ENCODE data around the gene ICE2.

ICE2 gene

GRCh38 chr15:60390231-60390630, 88.7 kb downstream of the ICE2 start:
- DNase-seq (ENCODE audit: low spot score), result no peak

GRCh38 chr15:60389261-60390077, 89.5 kb downstream of the ICE2 start:
- peak; percentile 39 for DNase-seq (ENCODE audit: low spot score)

GRCh38 chr15:60387321-60387720, 91.6 kb downstream of the ICE2 start:
- DNase-seq (ENCODE audit: low spot score), result no peak

GRCh38 chr15:60386615-60387014, 92.3 kb downstream of the ICE2 start:
- no peak for DNase-seq (ENCODE audit: low spot score)

- no peak for DNase-seq (ENCODE audit: low spot score)
These were observed 93.1 kb downstream of the ICE2 start for GRCh38 chr15:60385620-60386552.

GRCh38 chr15:60384526-60385126, 94.3 kb downstream of the ICE2 start:
- DNase-seq (ENCODE audit: low spot score), result no peak

- DNase-seq (ENCODE audit: low spot score), result no peak
These were observed 94.9 kb downstream of the ICE2 start for GRCh38 chr15:60384053-60384452.

- no peak for DNase-seq (ENCODE audit: low spot score)
These were observed 95.9 kb downstream of the ICE2 start for GRCh38 chr15:60382773-60383674.

- DNase-seq (ENCODE audit: low spot score), result no peak
These were observed 97.7 kb downstream of the ICE2 start for GRCh38 chr15:60381148-60381788.

GRCh38 chr15:60379525-60380274, 99.2 kb downstream of the ICE2 start:
- no peak for DNase-seq (ENCODE audit: low spot score)

- no peak for DNase-seq (ENCODE audit: low spot score)
These were observed 99.8 kb downstream of the ICE2 start for GRCh38 chr15:60379185-60379524.

- no peak for DNase-seq (ENCODE audit: low spot score)
These were observed 102.3 kb downstream of the ICE2 start for GRCh38 chr15:60376677-60377095.

- no peak for DNase-seq (ENCODE audit: low spot score)
These were observed 103.6 kb downstream of the ICE2 start for GRCh38 chr15:60375306-60375705.

GRCh38 chr15:60374628-60375081, 104.3 kb downstream of the ICE2 start:
- no peak for DNase-seq (ENCODE audit: low spot score)

GRCh38 chr15:60374209-60374608, 104.7 kb downstream of the ICE2 start:
- DNase-seq (ENCODE audit: low spot score), result no peak

GRCh38 chr15:60373745-60374144, 105.2 kb downstream of the ICE2 start:
- no peak for DNase-seq (ENCODE audit: low spot score)

GRCh38 chr15:60373327-60373726, 105.6 kb downstream of the ICE2 start:
- DNase-seq (ENCODE audit: low spot score), result no peak

- no peak for DNase-seq (ENCODE audit: low spot score)
These were observed 106.2 kb downstream of the ICE2 start for GRCh38 chr15:60372756-60373155.

- DNase-seq (ENCODE audit: low spot score), result no peak
These were observed 106.7 kb downstream of the ICE2 start for GRCh38 chr15:60372227-60372626.

All from CD4-positive, alpha-beta T cell treated with Interleukin-6 at 100 ng/mL for 8 hours (primary cell).